SU-DHL-6 (cell line): ENCODE measurements around the gene SCYL1.

Experiments
- H2AFZ ChIP-seq: fragments of 200-600 bp; sonication (generic); 2 replicates; pipeline ENCODE4 v1.6.1; 2014; ENCODE audit warnings: low read depth, mild to moderate bottlenecking, moderate library complexity, mixed read lengths, antibody characterized with exemption, low read length; ENCODE audit not compliant: severe bottlenecking
- H3F3A ChIP-seq: fragments of 200-600 bp; shearing (Covaris generic); 2 replicates; pipeline ENCODE4 v1.6.0; 2016; ENCODE audit warnings: antibody characterized with exemption, mild to moderate bottlenecking; ENCODE audit not compliant: insufficient read depth
- H3K27ac ChIP-seq: fragments of 200-600 bp; sonication (generic); 2 replicates; pipeline ENCODE4 v1.5.1; 2016; ENCODE audit warnings: low read depth, mild to moderate bottlenecking, low read length, moderate library complexity, mixed read lengths
- H3K27me3 ChIP-seq: fragments of 200-600 bp; sonication (generic), shearing (Covaris generic); 2 replicates; pipeline ENCODE4 v1.6.0; 2014; ENCODE audit warnings: mild to moderate bottlenecking, low read length
- H3K36me3 ChIP-seq: fragments of 200-600 bp; sonication (generic); 2 replicates; pipeline ENCODE4 v1.6.1; 2014; ENCODE audit warnings: mild to moderate bottlenecking, low read length, mixed read lengths
- H3K4me2 ChIP-seq: fragments of 300-600, 200-600 bp; shearing (Covaris generic), sonication (generic); 2 replicates; pipeline ENCODE4 v1.6.0; 2014; ENCODE audit warnings: low read length, low read depth, mild to moderate bottlenecking; ENCODE audit not compliant: poor library complexity, severe bottlenecking
- H3K4me3 ChIP-seq: fragments of 200-600 bp; sonication (generic); 2 replicates; pipeline ENCODE4 v1.5.1; 2014; ENCODE audit warnings: antibody characterized with exemption, low read length, mild to moderate bottlenecking, mixed read lengths; ENCODE audit not compliant: insufficient read depth, poor library complexity, severe bottlenecking
- H3K79me2 ChIP-seq: fragments of 200-600 bp; sonication (generic); 2 replicates; pipeline ENCODE4 v1.6.1; 2014; ENCODE audit warnings: mild to moderate bottlenecking, low read length, moderate library complexity; ENCODE audit not compliant: insufficient read depth
- H3K9ac ChIP-seq: fragments of 200-600 bp; sonication (generic); 2 replicates; pipeline ENCODE4 v1.7.0; 2014; ENCODE audit warnings: mild to moderate bottlenecking, low read length
- H3K9me2 ChIP-seq: fragments of 200-600 bp; sonication (generic); replicated peaks from 2 replicates; pipeline ENCODE4 v1.6.1; 2014; ENCODE audit warnings: low read length; ENCODE audit not compliant: insufficient read depth
- H3K9me3 ChIP-seq: fragments of 200-600 bp; sonication (generic); 2 replicates; pipeline ENCODE4 v1.6.1; 2014; ENCODE audit warnings: low read length, mixed read lengths; ENCODE audit not compliant: insufficient read depth
- H4K20me1 ChIP-seq: fragments of 200-600 bp; sonication (generic); 2 replicates; pipeline ENCODE4 v1.6.1; 2014; ENCODE audit warnings: low read depth, mild to moderate bottlenecking, antibody characterized with exemption, low read length, moderate library complexity, mixed read lengths
- EZH2phosphoT487 ChIP-seq: fragments of 200-600 bp; sonication (generic), shearing (Covaris generic); conservative IDR thresholded peaks from 2 replicates; pipeline ENCODE4 v1.6.1; 2018; ENCODE audit warnings: mild to moderate bottlenecking, antibody characterized with exemption, low read length, moderate library complexity, mixed read lengths
- TF ChIP-seq, protein P1 (sequence below): fragments of 200-600 bp; sonication (generic); IDR thresholded peaks from one replicate; pipeline ENCODE4 v1.5.1; 2017; ENCODE audit warnings: antibody characterized with exemption, mild to moderate bottlenecking, low read length, moderate library complexity; ENCODE audit not compliant: insufficient read depth, poor library complexity, severe bottlenecking

Gene SCYL1

DNA sequence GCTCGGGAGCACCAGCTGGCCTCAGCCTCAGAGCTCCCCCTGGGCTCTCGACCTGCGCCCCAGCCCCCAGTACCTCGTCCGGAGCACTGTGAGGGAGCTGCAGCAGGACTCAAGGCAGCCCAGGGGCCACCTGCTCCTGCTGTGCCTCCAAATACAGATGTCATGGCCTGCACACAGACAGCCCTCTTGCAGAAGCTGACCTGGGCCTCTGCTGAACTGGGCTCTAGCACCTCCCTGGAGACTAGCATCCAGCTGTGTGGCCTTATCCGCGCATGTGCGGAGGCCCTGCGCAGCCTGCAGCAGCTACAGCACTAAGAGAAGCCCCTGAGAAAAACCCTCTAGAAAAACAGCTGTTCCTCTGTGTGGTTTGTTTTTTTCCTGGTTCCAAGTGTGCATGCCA is 46.5 kb downstream of the SCYL1 start:
- TF ChIP-seq, protein P1, sequence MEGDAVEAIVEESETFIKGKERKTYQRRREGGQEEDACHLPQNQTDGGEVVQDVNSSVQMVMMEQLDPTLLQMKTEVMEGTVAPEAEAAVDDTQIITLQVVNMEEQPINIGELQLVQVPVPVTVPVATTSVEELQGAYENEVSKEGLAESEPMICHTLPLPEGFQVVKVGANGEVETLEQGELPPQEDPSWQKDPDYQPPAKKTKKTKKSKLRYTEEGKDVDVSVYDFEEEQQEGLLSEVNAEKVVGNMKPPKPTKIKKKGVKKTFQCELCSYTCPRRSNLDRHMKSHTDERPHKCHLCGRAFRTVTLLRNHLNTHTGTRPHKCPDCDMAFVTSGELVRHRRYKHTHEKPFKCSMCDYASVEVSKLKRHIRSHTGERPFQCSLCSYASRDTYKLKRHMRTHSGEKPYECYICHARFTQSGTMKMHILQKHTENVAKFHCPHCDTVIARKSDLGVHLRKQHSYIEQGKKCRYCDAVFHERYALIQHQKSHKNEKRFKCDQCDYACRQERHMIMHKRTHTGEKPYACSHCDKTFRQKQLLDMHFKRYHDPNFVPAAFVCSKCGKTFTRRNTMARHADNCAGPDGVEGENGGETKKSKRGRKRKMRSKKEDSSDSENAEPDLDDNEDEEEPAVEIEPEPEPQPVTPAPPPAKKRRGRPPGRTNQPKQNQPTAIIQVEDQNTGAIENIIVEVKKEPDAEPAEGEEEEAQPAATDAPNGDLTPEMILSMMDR: no peak
- no peak for TF ChIP-seq EZH2phosphoT487
- Histone ChIP-seq H3K27ac (no peak overlapping the region), H3K27me3 (no peaks in the 10 kb centered on the region), H3F3A (peaks cover 11% of the 10 kb centered on the region), H2AFZ (no peak overlapping the region), H3K9me3 (no peaks in the 10 kb centered on the region), H3K9me2 (no peaks in the 10 kb centered on the region), H3K9ac (peak overlapping the region; percentile 84), H3K36me3 (no peaks in the 10 kb centered on the region), H3K4me2 (peak overlapping the region; percentile 97), H4K20me1 (no peaks in the 10 kb centered on the region), H3K4me3 (peak overlapping the region; percentile 95), H3K79me2 (peaks cover 20% of the 10 kb centered on the region; the same call in 1 of the 2 replicates)

DNA sequence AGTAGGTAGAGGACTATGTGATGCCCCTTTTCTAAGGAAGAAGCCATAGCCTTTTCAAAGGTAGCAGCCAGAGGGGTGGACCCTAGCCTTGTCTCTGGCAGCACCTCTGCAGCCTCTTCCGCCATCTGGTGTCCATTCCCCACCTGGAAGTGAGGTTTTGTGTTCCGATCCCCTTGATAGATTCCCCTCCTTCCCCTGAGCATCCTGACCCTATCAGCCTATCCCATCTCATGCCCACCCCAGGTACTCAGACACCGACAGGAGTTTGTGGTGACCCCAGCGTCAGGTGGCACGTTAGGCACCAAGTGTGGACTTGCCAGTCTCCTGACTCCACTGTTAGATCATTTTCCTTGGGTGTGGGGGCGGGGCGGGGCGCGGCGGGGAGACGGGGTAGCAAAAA is 47.1 kb downstream of the SCYL1 start:
- Histone ChIP-seq H3F3A (peaks cover 11% of the 10 kb centered on the region), H3K79me2 (peaks cover 20% of the 10 kb centered on the region; the same call in 1 of the 2 replicates), H3K9ac (peak overlapping the region; percentile 84; the same call in 1 of the 2 replicates), H3K4me3 (peak overlapping the region; percentile 43), H3K36me3 (no peaks in the 10 kb centered on the region), H4K20me1 (no peaks in the 10 kb centered on the region), H3K9me3 (no peaks in the 10 kb centered on the region), H3K27ac (no peak overlapping the region), H3K4me2 (peak overlapping the region; percentile 97), H3K27me3 (no peaks in the 10 kb centered on the region), H3K9me2 (no peaks in the 10 kb centered on the region), H2AFZ (no peak overlapping the region)
- TF ChIP-seq EZH2phosphoT487: no peak
- TF ChIP-seq, protein P1: no peak

DNA sequence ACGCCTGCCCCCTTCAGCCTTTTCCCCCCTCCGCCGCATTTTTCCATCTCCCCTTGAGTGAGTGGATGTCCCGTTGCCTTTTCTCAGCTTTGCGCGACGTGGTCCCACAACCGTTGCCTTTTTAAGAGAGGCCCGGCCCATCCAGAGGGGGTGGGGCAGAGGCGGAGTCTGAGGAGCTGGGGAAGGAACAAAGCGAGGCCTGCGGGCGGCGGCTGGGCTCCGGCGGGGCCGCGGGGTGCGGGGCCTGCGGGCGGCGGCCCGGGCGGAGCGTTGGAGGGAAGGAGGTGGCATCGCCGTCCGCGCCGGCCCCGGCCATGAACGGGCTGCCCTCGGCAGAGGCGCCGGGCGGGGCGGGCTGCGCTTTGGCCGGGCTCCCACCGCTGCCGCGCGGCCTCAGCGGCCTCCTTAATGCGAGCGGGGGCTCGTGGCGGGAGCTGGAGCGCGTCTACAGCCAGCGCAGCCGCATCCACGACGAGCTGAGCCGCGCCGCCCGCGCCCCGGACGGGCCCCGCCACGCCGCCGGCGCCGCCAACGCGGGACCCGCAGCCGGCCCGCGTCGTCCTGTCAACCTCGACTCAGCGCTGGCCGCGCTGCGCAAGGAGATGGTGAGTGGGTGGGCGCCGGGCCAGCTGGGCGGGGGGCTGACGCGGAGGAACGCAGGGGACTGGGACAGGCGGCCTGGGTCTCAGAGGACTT is 47.6 kb downstream of the SCYL1 start, which contains the start of gene FAM89B:
Gene FAM89B (plus strand): TSS at position 183 of the 696 bp plus-strand sequence. CDS start 132 bp downstream, at position 315.
- peak within 1 kb of the TSS; percentile 97 for H3K4me2 ChIP-seq

More for the DNA sequence above, 47.6 kb downstream of the SCYL1 start, which contains the start of gene FAM89B:
- no peak within 1 kb of the TSS for H2AFZ ChIP-seq
- no peaks in the 10 kb centered on the region for H3K9me2 ChIP-seq
- no peaks in the 10 kb centered on the region for H3K9me3 ChIP-seq
- H3K27me3 ChIP-seq: no peaks in the 10 kb centered on the region
- H4K20me1 ChIP-seq: no peaks in the 10 kb centered on the region
- peaks cover 11% of the 10 kb centered on the region for H3F3A ChIP-seq
- TF ChIP-seq, protein P1: no peak
- TF ChIP-seq EZH2phosphoT487: no peak
- H3K9ac ChIP-seq: peak within 1 kb of the TSS; percentile 84
- no peaks in the 10 kb centered on the region for H3K36me3 ChIP-seq
- H3K27ac ChIP-seq: no peak within 1 kb of the TSS
- peak within 1 kb of the TSS; percentile 95 for H3K4me3 ChIP-seq
- peaks cover 20% of the 10 kb centered on the region; the same call in 1 of the 2 replicates for H3K79me2 ChIP-seq
